Osteocyte (in vitro differentiated cells): ENCODE measurements around the gene UBE2I. TPM values are rescaled to one million over a fixed set of nuclear protein-coding genes. Genes with fewer than 3 reads are reported as not detected.

Experiments used
- DNase-seq: peaks from one replicate; pipeline ENCODE4 v3.0.0; 2021; ENCODE audit warnings: mixed read lengths; ENCODE audit not compliant: unreplicated experiment; ENCODE audit errors: extremely low spot score
- H3K27ac Mint-ChIP-seq: one replicate; pipeline ENCODE4 v1.8.0; 2021; ENCODE audit warnings: mild to moderate bottlenecking, mixed read lengths; ENCODE audit not compliant: unreplicated experiment
- H3K27me3 Mint-ChIP-seq: one replicate; pipeline ENCODE4 v1.8.0; 2021; ENCODE audit warnings: mixed read lengths; ENCODE audit not compliant: unreplicated experiment
- H3K36me3 Mint-ChIP-seq: one replicate; pipeline ENCODE4 v1.8.0; 2021; ENCODE audit warnings: mixed read lengths; ENCODE audit not compliant: unreplicated experiment
- H3K4me1 Mint-ChIP-seq: one replicate; pipeline ENCODE4 v1.8.0; 2021; ENCODE audit warnings: mixed read lengths; ENCODE audit not compliant: unreplicated experiment
- H3K4me3 Mint-ChIP-seq: one replicate; pipeline ENCODE4 v1.8.0; 2021; ENCODE audit warnings: mild to moderate bottlenecking, moderate library complexity, mixed read lengths; ENCODE audit not compliant: unreplicated experiment
- H3K9me3 Mint-ChIP-seq: one replicate; pipeline ENCODE4 v1.8.0; 2021; ENCODE audit warnings: mixed read lengths; ENCODE audit not compliant: unreplicated experiment
- CTCF ChIP-seq: fragments of 200-600 bp; sonication (generic); IDR thresholded peaks from 2 replicates; pipeline ENCODE4 v1.5.0; 2021; ENCODE audit warnings: antibody characterized with exemption, mild to moderate bottlenecking, moderate library complexity
- total RNA-seq: library from RNA; stranded (reverse); gene quantifications from 2 replicates; pipeline ENCODE4 v1.2.1, GENCODE V29; 2021

UBE2I gene
- total RNA-seq, 1 donor from 2014 or later = 131 TPM

- H3K27me3 Mint-ChIP-seq = no peaks in the 10 kb centered on the region
- no peak overlapping the region for H3K27ac Mint-ChIP-seq
- H3K4me3 Mint-ChIP-seq = no peak overlapping the region
- peaks cover 19% of the 10 kb centered on the region for H3K36me3 Mint-ChIP-seq
- H3K4me1 Mint-ChIP-seq = no peaks in the 10 kb centered on the region
- H3K9me3 Mint-ChIP-seq = no peaks in the 10 kb centered on the region
- TF ChIP-seq CTCF = no peak
- DNase-seq = no peak
Measured at GRCh38 chr16:1324286-1324826, 14.9 kb downstream of the UBE2I start.

DNA sequence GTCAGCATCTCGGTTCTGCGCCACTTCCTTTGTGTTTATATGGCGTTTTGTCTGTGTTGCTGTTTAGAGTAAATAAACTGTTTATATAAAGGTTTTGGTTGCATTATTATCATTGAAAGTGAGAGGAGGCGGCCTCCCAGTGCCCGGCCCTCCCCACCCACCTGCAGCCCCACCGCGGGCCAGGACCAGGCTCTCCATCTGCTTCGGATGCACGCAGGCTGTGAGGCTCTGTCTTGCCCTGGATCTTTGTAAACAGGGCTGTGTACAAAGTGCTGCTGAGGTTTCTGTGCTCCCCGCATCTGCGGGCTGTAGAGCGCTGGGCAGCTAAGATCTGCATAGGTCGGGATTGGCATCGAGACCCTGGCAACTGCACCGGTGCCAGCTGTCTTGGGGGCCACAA, 15.8 kb downstream of the UBE2I start:
- Mint-ChIP-seq H3K4me1 (no peaks in the 10 kb centered on the region), H3K27ac (no peak overlapping the region), H3K27me3 (no peaks in the 10 kb centered on the region), H3K36me3 (peaks cover 10% of the 10 kb centered on the region), H3K4me3 (no peak overlapping the region), H3K9me3 (no peaks in the 10 kb centered on the region)
- no peak for TF ChIP-seq CTCF
- no peak for DNase-seq

DNA sequence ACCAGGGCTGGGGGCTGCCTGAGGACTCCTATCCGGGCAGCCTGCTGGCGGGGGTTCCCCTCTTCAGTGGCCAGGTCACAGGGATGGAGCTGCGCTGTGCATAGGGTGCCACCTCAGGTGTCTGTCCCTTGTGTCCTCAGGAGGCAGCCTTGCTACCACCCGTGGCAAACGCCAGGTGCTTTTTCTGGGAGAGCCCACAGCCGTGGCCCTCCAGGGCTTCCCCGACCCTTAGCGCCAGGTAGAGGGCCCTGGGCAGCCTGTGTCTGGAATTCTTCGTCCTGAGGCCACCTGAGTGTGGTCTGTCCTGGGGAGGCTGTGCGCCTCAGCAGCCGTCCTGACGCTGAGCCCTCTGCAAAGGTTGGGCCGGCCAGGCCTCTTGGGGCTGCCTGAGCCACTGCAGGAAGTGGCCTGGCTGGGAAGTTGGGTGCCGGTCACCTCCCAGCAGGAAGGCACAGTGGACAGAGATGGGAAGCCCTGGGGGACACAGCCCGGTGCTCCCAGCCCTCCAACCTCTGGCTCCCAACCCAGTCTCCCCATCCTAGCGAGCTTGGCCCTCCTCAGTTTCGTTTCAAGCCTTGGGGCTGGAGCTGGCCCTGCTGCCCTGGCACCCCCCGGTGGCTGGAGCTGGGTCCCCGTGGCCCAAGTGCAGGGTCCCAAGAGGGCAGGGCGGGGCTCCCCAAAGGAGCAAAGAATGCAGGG, 16.4 kb downstream of the UBE2I start:
- no peak for TF ChIP-seq CTCF

GRCh38 chr16:1326391-1326790, 17.0 kb downstream of the UBE2I start:
- Mint-ChIP-seq H3K27me3 (peaks cover 2% of the 10 kb centered on the region), H3K4me1 (peaks cover 2% of the 10 kb centered on the region), H3K36me3 (peaks cover 9% of the 10 kb centered on the region), H3K9me3 (no peaks in the 10 kb centered on the region), H3K27ac (no peak overlapping the region), H3K4me3 (no peak overlapping the region)
- no peak for TF ChIP-seq CTCF
- no peak for DNase-seq

More for the DNA sequence above, 16.4 kb downstream of the UBE2I start:
- no peaks in the 10 kb centered on the region for H3K9me3 Mint-ChIP-seq
- no peak for DNase-seq
- no peaks in the 10 kb centered on the region for H3K27me3 Mint-ChIP-seq
- no peak overlapping the region for H3K4me3 Mint-ChIP-seq
- no peaks in the 10 kb centered on the region for H3K4me1 Mint-ChIP-seq
- no peak overlapping the region for H3K27ac Mint-ChIP-seq
- H3K36me3 Mint-ChIP-seq = peaks cover 9% of the 10 kb centered on the region

DNA sequence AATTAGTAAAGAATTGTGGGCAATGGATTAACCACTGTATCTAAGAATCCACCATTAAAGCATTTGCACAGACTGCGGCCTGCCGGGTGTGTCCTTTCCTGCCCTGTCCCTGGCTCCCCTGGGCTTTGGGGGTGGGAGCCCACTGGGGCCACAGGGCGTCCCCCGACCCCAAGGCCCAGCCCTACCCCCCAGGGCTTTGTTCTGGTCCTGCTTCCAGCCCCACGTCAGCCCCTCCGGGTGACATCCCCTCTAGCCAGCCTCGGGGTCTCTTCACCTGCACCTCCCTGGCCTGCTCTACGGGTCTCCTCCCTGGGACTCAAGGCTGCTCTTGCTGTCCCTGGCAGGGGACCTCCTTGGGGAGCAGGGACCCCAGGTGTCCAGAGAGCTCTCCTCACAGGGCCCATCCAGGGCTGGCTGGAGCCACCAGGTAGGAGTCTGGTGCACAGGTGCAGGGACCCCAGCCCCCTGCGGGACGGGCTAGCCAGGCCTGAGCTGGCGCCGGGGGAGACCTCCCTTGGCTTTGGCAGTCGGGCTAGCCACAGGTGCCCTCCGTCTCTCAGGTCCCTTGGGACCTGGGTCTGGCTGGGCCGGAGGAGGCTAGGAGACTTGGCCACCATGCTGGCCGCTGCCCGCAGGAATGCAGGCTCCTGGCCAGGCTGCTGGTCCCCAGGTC, 17.6 kb downstream of the UBE2I start:
- no peak overlapping the region for H3K27ac Mint-ChIP-seq
- H3K36me3 Mint-ChIP-seq = peaks cover 9% of the 10 kb centered on the region
- H3K9me3 Mint-ChIP-seq = no peaks in the 10 kb centered on the region
- H3K27me3 Mint-ChIP-seq = peaks cover 7% of the 10 kb centered on the region
- peaks cover 7% of the 10 kb centered on the region for H3K4me1 Mint-ChIP-seq
- no peak overlapping the region for H3K4me3 Mint-ChIP-seq
- DNase-seq = no peak
- TF ChIP-seq CTCF = no peak
